Cardiac muscle cell (in vitro differentiated cells and primary cell): ENCODE measurements around the gene NFIA. TPM values are rescaled to one million over a fixed set of nuclear protein-coding genes. Genes with fewer than 3 reads are reported as not detected.

Source experiments
- DNase-seq, 2 donors: peaks; one replicate each; pipeline versions ENCODE4 v3.0.0 to v3.0.0-alpha.2; 2010 to 2017; ENCODE audit warnings: low read depth in 1 of 2, low spot score in 1 of 2
- H3K27ac ChIP-seq: fragments of 200-600 bp; sonication (generic); 2 replicates; pipeline ENCODE4 v1.5.1; 2016
- H3K27me3 ChIP-seq: fragments of 200-600 bp; sonication (generic); 2 replicates; pipeline ENCODE4 v1.6.0; 2016; ENCODE audit warnings: control low read depth
- H3K36me3 ChIP-seq: fragments of 200-600 bp; sonication (generic); 2 replicates; pipeline ENCODE4 v1.5.1; 2016; ENCODE audit warnings: control low read depth
- H3K4me1 ChIP-seq: fragments of 200-600 bp; sonication (generic); 2 replicates; pipeline ENCODE4 v1.8.1; 2017; ENCODE audit warnings: low read depth, mild to moderate bottlenecking, mixed run types
- H3K4me3 ChIP-seq: fragments of 200-600 bp; sonication (generic); 2 replicates; pipeline ENCODE4 v1.5.1; 2016; ENCODE audit warnings: mild to moderate bottlenecking
- H3K9me3 ChIP-seq: fragments of 200-600 bp; sonication (generic); 2 replicates; pipeline ENCODE4 v1.5.1; 2017; ENCODE audit warnings: low read depth, mild to moderate bottlenecking, control low read depth
- polyA plus RNA-seq: library from polyadenylated mRNA; unstranded; fragments of >200 nt; fragmentation: Nextera tagmentation; extraction: Ambion mirVana; gene quantifications from 2 replicates; pipeline ENCODE4 v1.2.1, GENCODE V29; 2016
- total RNA-seq: library from RNA; depleted of rRNA; stranded (reverse); fragments of >200 nt; gene quantifications from 2 replicates; pipeline ENCODE4 v1.2.3, GENCODE V29; 2016
- TF ChIP-seq, protein P1 (sequence below): IDR thresholded peaks from 2 replicates; pipeline ENCODE4 v1.5.1; 2012; ENCODE audit warnings: low read depth, mild to moderate bottlenecking, low read length

NFIA gene
- total and polyA plus RNA-seq, 2 experiments from 2014 or later = 10.1 to 12.0 TPM

DNA sequence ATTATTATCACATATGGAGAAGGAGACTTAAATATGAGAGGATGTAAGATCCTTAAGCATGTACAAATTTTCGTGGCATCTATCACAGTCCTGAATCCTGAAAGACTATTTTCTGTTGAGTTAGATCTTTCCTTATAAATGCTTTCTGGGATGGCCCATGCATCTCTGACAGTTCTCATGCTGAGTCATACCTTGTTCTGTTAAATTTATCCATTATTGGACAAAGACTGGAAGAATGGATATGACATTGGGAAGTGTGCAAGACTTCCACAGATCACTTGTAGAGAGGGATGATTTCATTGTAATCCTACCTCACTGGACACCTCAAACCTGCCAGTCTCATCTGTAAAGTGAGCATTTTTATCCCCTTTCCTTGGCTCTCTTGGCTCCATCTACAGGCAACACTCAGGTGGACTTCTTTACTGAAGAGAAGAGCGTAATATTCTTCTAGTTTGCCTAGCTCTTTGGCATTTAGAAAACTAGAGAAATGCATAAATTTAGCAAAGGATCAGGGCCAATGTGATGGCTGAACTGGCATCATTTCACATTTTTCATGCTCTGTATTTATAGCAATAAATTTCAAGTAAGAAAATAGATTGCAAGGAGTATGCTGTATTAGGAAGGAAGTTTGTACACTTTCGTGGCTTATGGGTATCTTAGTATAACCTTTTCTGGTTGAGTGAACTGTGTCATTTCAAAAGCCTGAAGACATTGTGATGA, 128.2 kb downstream of the NFIA start:
- Histone ChIP-seq H3K4me1 (no peaks in the 10 kb centered on the region), H3K9me3 (no peaks in the 10 kb centered on the region), H3K4me3 (no peak overlapping the region), H3K27ac (no peak overlapping the region), H3K27me3 (no peaks in the 10 kb centered on the region), H3K36me3 (no peaks in the 10 kb centered on the region)
- no peak for DNase-seq
- TF ChIP-seq, protein P1, sequence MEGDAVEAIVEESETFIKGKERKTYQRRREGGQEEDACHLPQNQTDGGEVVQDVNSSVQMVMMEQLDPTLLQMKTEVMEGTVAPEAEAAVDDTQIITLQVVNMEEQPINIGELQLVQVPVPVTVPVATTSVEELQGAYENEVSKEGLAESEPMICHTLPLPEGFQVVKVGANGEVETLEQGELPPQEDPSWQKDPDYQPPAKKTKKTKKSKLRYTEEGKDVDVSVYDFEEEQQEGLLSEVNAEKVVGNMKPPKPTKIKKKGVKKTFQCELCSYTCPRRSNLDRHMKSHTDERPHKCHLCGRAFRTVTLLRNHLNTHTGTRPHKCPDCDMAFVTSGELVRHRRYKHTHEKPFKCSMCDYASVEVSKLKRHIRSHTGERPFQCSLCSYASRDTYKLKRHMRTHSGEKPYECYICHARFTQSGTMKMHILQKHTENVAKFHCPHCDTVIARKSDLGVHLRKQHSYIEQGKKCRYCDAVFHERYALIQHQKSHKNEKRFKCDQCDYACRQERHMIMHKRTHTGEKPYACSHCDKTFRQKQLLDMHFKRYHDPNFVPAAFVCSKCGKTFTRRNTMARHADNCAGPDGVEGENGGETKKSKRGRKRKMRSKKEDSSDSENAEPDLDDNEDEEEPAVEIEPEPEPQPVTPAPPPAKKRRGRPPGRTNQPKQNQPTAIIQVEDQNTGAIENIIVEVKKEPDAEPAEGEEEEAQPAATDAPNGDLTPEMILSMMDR = no peak

DNA sequence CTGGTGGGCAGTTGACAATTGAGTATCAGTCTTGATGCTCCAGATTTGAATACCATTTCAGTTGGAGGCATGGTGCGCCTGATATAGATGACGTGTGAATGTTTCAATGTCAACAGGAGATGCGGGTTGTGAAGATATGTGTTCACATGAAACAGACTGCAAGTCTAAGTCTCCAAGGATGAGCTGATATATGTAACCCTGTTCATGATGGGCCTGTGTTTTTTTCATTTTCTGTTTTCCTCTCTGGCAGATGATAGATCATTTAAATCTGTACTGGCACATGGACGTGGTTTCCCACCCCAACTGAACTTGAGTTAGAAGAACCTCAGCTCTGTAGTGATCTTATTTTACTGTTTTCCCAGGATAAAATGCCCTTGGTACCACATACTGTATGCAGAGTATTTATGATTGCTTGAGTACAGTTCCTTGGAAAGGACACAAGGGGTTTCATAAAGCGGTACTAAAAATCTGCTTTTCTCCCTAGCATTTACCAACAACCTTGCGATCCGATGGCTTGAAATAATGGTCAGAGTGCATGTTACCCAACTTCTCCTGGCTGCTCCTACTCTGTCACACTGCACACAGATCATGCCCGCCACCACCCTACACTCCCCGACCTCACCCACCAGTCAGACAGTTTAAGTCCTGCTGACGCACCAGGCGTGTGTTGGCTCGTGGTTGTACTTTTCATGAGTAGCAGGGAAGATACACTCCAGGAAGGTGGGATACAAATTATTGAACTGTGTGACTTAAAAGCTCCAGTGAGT, 131.1 kb downstream of the NFIA start:
- Histone ChIP-seq H3K27ac (no peak overlapping the region), H3K4me1 (no peaks in the 10 kb centered on the region), H3K4me3 (no peak overlapping the region), H3K27me3 (no peaks in the 10 kb centered on the region), H3K36me3 (no peaks in the 10 kb centered on the region), H3K9me3 (no peaks in the 10 kb centered on the region)
- TF ChIP-seq, protein P1 = no peak
- DNase-seq = no peak

DNA sequence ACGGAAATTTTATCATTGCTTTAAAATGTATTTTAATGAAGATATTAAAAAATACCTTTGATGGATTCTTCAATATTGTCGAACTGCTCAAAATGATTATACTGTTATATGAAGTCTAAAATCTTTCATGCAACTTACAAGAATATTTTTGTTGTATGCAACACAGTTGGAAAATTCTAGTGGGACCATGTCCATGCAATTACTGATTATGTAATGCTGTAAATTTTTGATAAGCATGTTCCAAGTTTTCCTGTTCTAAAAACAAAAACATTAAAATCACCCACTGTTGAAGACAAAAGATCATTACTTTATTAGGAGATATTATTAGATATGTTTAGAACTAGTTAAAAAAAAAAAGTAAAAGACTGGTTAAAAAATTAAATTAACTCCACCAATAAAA, 132.8 kb downstream of the NFIA start:
- Histone ChIP-seq H3K36me3 (no peaks in the 10 kb centered on the region), H3K9me3 (no peaks in the 10 kb centered on the region), H3K27me3 (no peaks in the 10 kb centered on the region), H3K4me1 (no peaks in the 10 kb centered on the region), H3K4me3 (no peak overlapping the region), H3K27ac (no peak overlapping the region)
- DNase-seq = no peak
- TF ChIP-seq, protein P1 = no peak

GRCh38 chr1:61215676-61216289, 133.4 kb downstream of the NFIA start:
- TF ChIP-seq, protein P1 = no peak
- H3K4me1 ChIP-seq = no peaks in the 10 kb centered on the region
- H3K27ac ChIP-seq = no peak overlapping the region
- H3K36me3 ChIP-seq = no peaks in the 10 kb centered on the region
- no peak for DNase-seq
- H3K4me3 ChIP-seq = no peak overlapping the region
- H3K9me3 ChIP-seq = no peaks in the 10 kb centered on the region
- H3K27me3 ChIP-seq = no peaks in the 10 kb centered on the region

DNA sequence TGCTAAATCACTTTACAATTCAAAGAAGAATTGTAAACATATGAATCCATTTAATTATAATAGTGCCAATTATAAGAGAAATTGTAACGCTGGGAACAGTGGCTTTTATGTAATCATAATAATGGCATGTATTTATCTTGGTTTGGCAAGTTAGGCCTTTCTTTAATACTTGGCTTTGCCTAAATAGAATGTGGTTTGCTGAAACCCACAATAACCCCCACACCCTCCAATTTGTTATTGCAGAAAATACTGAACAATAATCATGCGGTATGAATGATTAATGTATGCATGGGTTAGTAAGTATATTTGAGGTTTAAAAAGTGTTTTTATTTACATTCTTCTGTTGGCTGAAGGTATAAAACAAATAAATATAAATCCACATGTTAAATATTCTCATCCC, 138.2 kb downstream of the NFIA start:
- H3K9me3 ChIP-seq = no peaks in the 10 kb centered on the region
- no peaks in the 10 kb centered on the region for H3K27me3 ChIP-seq
- H3K36me3 ChIP-seq = no peaks in the 10 kb centered on the region
- no peak for DNase-seq
- TF ChIP-seq, protein P1 = no peak
- H3K4me1 ChIP-seq = peaks cover 8% of the 10 kb centered on the region
- H3K27ac ChIP-seq = no peak overlapping the region
- no peak overlapping the region for H3K4me3 ChIP-seq
